Gastroesophageal sphincter (tissue), 3 donors: ENCODE data around the gene XYLT1.

ENCODE experiments used
- POLR2A ChIP-seq, 2 donors: fragments of 450-650 bp; IDR thresholded peaks; one replicate each; pipeline ENCODE4 v1.6.1; 2017; ENCODE audit warnings: antibody characterized with exemption in 2 of 2, mild to moderate bottlenecking in 2 of 2, moderate library complexity in 1 of 2
- POLR2AphosphoS5 ChIP-seq: sonication (generic); formaldehyde crosslinking; IDR thresholded peaks from one replicate; pipeline ENCODE4 v1.6.1; 2017; ENCODE audit warnings: antibody characterized with exemption
- TF ChIP-seq, protein P1 (sequence below), 4 experiments: fragments of 200-600 bp in 2 of 4; fragments of 450-650 bp in 2 of 4; sonication (generic) in 1 of 4; IDR thresholded peaks; one replicate each; pipeline ENCODE4 v1.5.1; 2017 to 2019; ENCODE audit warnings: antibody characterized with exemption in 4 of 4, mild to moderate bottlenecking in 2 of 4, moderate library complexity in 2 of 4

DNA sequence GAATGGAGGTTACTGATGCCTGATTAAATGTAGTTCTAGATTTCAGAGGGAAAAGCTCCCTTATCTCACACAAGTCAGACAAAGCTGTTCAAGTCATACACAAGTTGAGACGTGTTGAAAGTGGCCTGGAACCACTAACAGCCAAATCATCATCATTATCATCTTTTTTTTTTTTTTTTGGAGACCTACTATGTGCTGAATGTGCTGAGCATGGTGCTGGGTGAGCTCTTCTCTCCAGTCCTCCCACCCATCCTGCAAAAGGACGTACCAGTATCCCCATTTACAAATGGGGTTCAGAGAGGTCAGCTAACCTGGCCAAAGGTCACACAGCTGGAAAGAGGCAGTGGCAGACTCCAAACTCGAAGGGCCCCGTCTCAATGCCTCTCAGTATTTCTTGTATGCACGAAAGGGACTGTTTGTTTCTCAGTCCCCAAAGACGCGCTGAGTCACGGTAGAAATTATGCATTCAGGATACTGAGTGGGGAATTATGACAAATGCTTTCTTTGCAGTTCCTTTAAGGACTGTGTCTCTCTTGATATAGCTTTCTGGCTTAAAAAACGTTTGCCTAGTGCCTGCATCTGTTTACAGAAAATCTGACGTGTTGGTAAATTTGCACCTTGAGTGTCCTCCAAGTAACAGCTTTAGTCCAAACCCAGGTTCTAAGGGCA is 235.5 kb downstream of the XYLT1 start:
- TF ChIP-seq, protein P1, sequence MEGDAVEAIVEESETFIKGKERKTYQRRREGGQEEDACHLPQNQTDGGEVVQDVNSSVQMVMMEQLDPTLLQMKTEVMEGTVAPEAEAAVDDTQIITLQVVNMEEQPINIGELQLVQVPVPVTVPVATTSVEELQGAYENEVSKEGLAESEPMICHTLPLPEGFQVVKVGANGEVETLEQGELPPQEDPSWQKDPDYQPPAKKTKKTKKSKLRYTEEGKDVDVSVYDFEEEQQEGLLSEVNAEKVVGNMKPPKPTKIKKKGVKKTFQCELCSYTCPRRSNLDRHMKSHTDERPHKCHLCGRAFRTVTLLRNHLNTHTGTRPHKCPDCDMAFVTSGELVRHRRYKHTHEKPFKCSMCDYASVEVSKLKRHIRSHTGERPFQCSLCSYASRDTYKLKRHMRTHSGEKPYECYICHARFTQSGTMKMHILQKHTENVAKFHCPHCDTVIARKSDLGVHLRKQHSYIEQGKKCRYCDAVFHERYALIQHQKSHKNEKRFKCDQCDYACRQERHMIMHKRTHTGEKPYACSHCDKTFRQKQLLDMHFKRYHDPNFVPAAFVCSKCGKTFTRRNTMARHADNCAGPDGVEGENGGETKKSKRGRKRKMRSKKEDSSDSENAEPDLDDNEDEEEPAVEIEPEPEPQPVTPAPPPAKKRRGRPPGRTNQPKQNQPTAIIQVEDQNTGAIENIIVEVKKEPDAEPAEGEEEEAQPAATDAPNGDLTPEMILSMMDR (IDR thresholded peaks at IDR 0.05), result no peak
- TF ChIP-seq POLR2AphosphoS5, result no peak
- TF ChIP-seq POLR2A (IDR thresholded peaks at IDR 0.05), result no peak
